SIG-M5 treated with dmso at 0.1 percent for 504 hours (cell line): ENCODE data around the gene GRID1.

Experiments used
- DNase-seq: peaks from one replicate; lab custom pipeline; 2025; ENCODE audit not compliant: unreplicated experiment; lab: John Stamatoyannopoulos, UW

The GRID1 gene

DNA sequence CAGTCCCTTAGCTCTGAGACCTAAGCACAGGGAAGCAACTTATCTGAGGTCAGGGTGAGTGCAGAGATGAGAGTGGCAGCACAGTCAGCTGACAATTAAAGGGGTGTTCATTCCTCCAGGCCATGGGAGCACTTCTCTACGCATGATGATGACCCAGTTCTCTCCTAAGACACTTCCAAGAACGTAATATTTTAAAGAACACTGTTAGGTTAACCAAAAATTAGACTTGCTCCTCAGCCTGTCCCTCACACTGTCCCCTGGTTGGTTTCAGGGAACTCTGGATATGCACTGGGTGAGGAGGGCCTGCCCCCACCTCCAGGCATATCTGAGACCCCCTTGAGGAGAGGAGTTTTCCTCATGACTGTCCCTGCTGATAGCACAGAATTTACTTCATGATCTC lies 767.5 kb downstream of the GRID1 start:
- no peak for DNase-seq

DNA sequence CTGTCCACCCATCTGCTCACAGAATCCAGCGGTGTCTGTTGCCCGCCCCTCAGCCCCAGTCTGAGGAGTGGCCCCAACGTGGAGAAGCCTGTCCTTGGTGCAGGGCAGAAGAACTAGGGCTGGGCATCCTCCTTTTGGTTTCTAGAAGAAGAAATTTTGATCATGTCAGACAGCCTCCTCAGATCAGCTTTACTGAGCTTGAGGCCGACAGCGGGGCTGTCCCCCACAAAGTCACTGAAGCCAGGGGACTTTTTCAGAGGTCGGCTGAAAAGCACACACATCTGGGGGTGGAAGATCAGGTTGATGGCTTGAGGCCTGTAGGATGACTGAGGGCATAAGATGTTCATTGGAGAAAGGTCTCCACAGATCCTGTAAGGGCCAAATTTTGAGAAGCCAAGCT lies 767.9 kb downstream of the GRID1 start:
- no peak for DNase-seq

DNA sequence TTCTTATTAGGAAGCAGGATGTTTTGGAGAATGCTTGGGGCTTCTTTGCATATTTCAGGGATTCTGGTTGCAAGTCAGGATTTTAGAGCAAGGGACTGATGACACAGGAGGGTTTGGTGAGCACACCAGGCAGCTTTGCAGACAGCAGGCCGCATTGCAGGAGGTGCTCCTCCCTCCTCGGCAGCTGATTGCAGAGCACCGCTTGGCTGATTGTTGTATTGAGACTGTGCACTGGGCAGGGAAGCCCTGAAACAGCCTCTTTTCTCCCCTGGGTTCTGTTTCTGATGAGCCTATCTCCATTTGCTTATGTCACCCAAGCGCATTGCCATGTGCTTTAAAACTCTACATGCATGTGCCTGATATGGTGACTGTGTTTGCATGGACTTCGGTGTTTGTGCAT lies 769.6 kb downstream of the GRID1 start:
- DNase-seq: no peak

DNA sequence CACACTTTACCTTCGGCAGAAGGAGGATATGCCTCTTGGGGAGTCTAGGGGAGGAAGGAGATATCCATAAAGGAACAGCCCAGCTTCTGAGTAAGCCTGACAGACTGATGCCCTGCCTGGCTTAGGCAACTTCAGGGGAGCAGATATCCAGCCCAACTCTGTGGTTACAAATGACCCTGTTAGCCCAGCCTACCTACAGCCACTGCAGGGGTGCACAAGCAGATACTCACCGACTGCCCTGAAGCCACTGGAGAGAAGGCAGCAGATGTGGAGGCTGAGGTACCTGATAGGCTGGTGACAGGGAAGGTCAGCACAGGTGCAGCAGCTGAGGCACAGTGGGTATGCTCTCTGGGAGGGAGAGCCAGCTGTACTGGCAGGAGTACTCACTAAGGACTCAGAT lies 770.2 kb downstream of the GRID1 start:
- DNase-seq: no peak

DNA sequence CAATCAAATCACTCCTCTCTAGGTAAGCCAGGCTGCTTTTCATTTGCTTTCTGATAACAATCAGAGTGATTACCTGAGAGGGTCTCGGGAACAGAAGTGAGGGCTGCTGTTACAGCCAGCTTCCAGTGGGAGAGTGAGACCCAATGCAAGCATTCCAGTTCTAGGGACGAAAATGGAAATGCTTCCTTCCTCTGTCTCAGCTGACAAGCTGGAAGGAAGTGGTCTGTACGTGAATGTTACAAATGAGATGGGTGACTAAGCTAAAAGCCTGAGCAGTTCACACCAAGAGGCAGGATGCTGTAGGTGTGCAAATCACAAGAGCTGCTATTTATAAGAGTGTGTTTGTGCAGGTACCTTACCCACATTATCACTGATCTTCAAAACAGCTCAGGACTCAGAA lies 772.4 kb downstream of the GRID1 start:
- DNase-seq: no peak

DNA sequence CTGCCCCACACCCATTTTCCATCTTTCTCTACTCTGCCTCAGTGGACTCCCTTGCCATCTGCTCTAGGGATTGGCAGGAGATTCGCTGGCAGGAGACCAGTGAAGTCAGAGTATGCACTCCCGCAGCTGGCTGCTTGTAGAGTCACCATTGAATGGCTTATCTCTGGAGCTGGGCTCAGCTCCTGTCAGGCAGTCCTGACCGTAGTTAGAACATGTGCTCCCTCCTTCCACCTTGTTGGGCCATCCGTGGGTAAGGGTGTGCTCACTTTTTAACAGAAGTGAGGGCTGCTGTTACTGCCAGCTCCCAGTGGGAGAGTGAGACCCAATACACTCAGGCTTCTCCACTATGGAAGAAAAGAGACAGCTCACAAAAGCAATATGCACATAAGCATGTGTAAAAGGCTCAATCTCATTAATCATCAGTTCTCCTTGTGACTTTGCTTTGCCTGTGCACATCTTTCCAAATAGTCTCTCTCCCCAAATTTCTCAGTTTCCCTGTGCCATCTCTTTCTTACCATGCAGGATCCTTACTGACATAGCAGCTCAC lies 773.3 kb downstream of the GRID1 start:
- no peak for DNase-seq

DNA sequence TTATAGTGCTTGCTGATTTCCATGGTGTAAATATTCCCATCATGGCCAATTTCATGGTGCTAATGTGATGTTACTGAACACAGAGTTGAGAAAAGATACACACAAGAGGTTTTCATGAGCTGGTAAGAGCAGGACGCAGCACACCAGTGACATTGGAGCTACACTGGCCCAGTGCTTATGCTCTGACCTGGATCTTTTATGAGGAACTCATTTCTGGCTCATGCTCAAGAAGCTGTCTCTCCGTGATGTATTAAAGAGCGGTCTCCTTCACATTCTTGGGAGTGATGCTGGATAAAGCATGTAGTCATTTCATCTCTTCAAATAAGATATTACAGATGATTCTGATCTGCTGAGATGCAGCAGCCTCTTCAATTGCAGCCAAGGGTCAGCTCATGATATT lies 785.2 kb downstream of the GRID1 start:
- DNase-seq: no peak

GRCh38 chr10:85580585-85580984 lies 786.0 kb downstream of the GRID1 start:
- no peak for DNase-seq

DNA sequence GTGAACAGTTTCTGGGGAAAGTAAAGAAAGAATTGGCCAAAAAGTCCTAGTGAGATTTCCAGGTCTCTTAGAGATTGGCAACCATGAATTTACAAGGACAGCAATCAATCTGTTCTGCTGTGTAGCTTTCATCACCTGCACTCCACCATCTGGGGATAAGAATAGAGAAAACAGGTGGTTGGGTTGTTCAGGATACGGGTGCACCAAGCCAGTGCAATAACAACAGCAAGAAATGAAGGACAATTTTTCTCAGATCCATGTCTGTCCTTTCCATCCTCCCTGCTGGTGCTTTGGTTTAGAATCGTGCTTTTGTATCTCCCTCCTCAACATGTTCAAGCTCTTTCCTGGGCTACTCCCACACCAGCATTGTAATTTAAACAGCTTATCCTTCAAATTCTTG lies 787.7 kb downstream of the GRID1 start:
- no peak for DNase-seq

- no peak for DNase-seq
These were observed 791.2 kb downstream of the GRID1 start for GRCh38 chr10:85575441-85575840.

GRCh38 chr10:85570871-85571270 lies 795.7 kb downstream of the GRID1 start:
- no peak for DNase-seq

DNA sequence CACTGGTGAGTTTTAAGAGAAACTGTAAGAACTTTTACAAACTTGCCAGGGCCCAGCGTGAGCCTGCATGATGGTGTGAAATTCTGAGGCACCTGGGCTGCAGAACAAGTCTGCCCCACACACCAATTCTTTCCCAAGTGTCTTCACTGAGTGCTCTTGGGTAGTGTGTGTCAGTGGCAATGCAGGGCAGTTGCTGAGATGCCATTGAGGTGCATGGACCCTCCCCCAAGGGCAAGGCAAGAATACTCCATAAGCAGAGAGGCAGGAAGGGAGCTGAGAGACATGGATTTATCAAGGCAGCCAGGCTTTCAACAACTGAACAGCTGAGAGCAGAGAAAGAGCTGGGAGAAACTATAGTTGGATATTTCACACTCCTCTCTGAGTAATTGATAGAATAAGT lies 801.2 kb downstream of the GRID1 start:
- DNase-seq: no peak

GRCh38 chr10:85558533-85558932 lies 808.1 kb downstream of the GRID1 start:
- DNase-seq: no peak

DNA sequence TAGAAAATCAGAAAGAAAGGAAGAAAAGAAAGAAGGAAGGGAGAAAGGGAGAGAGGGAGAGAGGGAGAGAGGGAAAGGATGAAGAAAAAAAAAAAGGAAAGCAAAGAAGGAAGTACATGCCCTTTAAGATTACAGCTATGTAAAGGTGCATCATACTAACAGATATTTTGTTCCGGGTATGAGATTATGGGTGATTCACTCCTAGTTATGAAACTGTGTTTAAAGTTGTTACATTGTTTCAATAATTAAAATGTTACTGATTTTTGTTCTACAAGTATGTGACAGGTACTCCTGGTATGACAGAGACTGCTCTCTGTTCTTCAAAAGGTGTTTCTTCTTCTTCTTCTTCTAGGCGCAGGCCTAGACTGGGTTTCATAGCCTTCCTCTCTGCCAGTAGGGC lies 808.9 kb downstream of the GRID1 start:
- DNase-seq: no peak

- DNase-seq: peak; percentile 17
These were observed 809.5 kb downstream of the GRID1 start for GRCh38 chr10:85557077-85557476.
